H9 (cell line): ENCODE results near the gene RABGAP1L. TPM values are rescaled to one million over a fixed set of nuclear protein-coding genes. Genes with fewer than 3 reads are reported as not detected.

Source experiments
- DNase-seq: peaks from one replicate; pipeline ENCODE4 v3.0.0-alpha.2; 2017
- H2AFZ ChIP-seq: one replicate; pipeline ENCODE4 v1.6.1; 2013; ENCODE audit warnings: mild to moderate bottlenecking, low read length, control low read depth, moderate library complexity
- H2AK5ac ChIP-seq: 2 replicates; pipeline ENCODE4 v1.6.1; 2013; ENCODE audit warnings: low read length, control low read depth, mixed read lengths; ENCODE audit not compliant: insufficient read length
- H2BK120ac ChIP-seq: one replicate; pipeline ENCODE4 v1.6.1; 2013; ENCODE audit warnings: low read depth, mild to moderate bottlenecking, low read length, control low read depth, inconsistent platforms; ENCODE audit not compliant: poor library complexity, severe bottlenecking
- H2BK12ac ChIP-seq: 2 replicates; pipeline ENCODE4 v1.6.1; 2013; ENCODE audit warnings: low read length, control low read depth, mixed read lengths, low read depth; ENCODE audit not compliant: insufficient read length
- H2BK15ac ChIP-seq: 2 replicates; pipeline ENCODE4 v1.6.1; 2013; ENCODE audit warnings: low read depth, low read length, control low read depth
- H2BK20ac ChIP-seq: one replicate; pipeline ENCODE4 v1.6.1; 2013; ENCODE audit warnings: low read depth, mild to moderate bottlenecking, low read length, control low read depth, inconsistent platforms; ENCODE audit not compliant: poor library complexity, severe bottlenecking
- H2BK5ac ChIP-seq: 2 replicates; pipeline ENCODE4 v1.6.1; 2013; ENCODE audit warnings: low read length, control low read depth, mixed read lengths; ENCODE audit not compliant: insufficient read length
- H3K14ac ChIP-seq: 2 replicates; pipeline ENCODE4 v1.6.1; 2013; ENCODE audit warnings: low read length, control low read depth; ENCODE audit not compliant: insufficient read depth
- H3K18ac ChIP-seq: 2 replicates; pipeline ENCODE4 v1.6.1; 2013; ENCODE audit warnings: low read depth, mild to moderate bottlenecking, mixed read lengths, low read length, control low read depth; ENCODE audit not compliant: insufficient read length
- H3K23ac ChIP-seq: 2 replicates; pipeline ENCODE4 v1.6.1; 2013; ENCODE audit warnings: low read length, control low read depth, mixed read lengths, low read depth; ENCODE audit not compliant: insufficient read length
- H3K23me2 ChIP-seq: 2 replicates; pipeline ENCODE4 v1.6.1; 2013; ENCODE audit warnings: low read depth, mild to moderate bottlenecking, mixed read lengths, low read length, control low read depth; ENCODE audit not compliant: insufficient read length, poor library complexity, severe bottlenecking
- H3K27ac ChIP-seq: 2 replicates; pipeline ENCODE4 v1.5.1; 2013; ENCODE audit warnings: low read length, control low read depth, mixed read lengths, low read depth; ENCODE audit not compliant: insufficient read length
- H3K27me3 ChIP-seq: 2 replicates; pipeline ENCODE4 v1.6.1; 2013; ENCODE audit warnings: low read length, control low read depth, inconsistent platforms; ENCODE audit not compliant: insufficient read depth
- H3K4ac ChIP-seq: 2 replicates; pipeline ENCODE4 v1.6.1; 2013; ENCODE audit warnings: low read depth, mild to moderate bottlenecking, control low read depth, inconsistent platforms, low read length, moderate library complexity
- H3K4me1 ChIP-seq: 2 replicates; pipeline ENCODE4 v1.6.1; 2013; ENCODE audit warnings: low read length, control low read depth, inconsistent platforms; ENCODE audit not compliant: insufficient read depth
- H3K4me2 ChIP-seq: 2 replicates; pipeline ENCODE4 v1.6.1; 2013; ENCODE audit warnings: low read length, control low read depth, mixed read lengths; ENCODE audit not compliant: insufficient read length, insufficient read depth
- H3K56ac ChIP-seq: 2 replicates; pipeline ENCODE4 v1.6.1; 2013; ENCODE audit warnings: low read depth, mild to moderate bottlenecking, mixed read lengths, low read length, control low read depth; ENCODE audit not compliant: insufficient read length
- H3K79me1 ChIP-seq: 2 replicates; pipeline ENCODE4 v1.6.1; 2013; ENCODE audit warnings: low read depth, mild to moderate bottlenecking, moderate library complexity, low read length, control low read depth, inconsistent platforms; ENCODE audit not compliant: insufficient read depth, poor library complexity, severe bottlenecking
- H3K79me2 ChIP-seq: 2 replicates; pipeline ENCODE4 v1.6.1; 2013; ENCODE audit warnings: low read length, control low read depth, inconsistent platforms; ENCODE audit not compliant: insufficient read depth
- H3K9ac ChIP-seq: 2 replicates; pipeline ENCODE4 v1.6.1; 2013; ENCODE audit warnings: low read length, control low read depth, mixed read lengths; ENCODE audit not compliant: insufficient read length; ENCODE audit errors: extremely low read depth
- H3K9me3 ChIP-seq: one replicate; pipeline ENCODE4 v1.6.1; 2013; ENCODE audit warnings: low read depth, low read length, inconsistent platforms; ENCODE audit not compliant: control insufficient read depth
- H3T11ph ChIP-seq: one replicate; pipeline ENCODE4 v1.6.1; 2013; ENCODE audit warnings: mild to moderate bottlenecking, low read length, control low read depth, inconsistent platforms
- H4K20me1 ChIP-seq: one replicate; pipeline ENCODE4 v1.6.1; 2013; ENCODE audit not compliant: control insufficient read depth, insufficient read length, insufficient read depth
- H4K5ac ChIP-seq: 2 replicates; pipeline ENCODE4 v1.6.1; 2013; ENCODE audit warnings: low read depth, mild to moderate bottlenecking, mixed read lengths, low read length, control low read depth; ENCODE audit not compliant: insufficient read length
- H4K8ac ChIP-seq: replicated peaks from 2 replicates; pipeline ENCODE4 v1.6.1; 2013; ENCODE audit warnings: low read length, control low read depth, mixed read lengths, low read depth; ENCODE audit not compliant: insufficient read length
- H4K91ac ChIP-seq: 2 replicates; pipeline ENCODE4 v1.6.1; 2013; ENCODE audit warnings: low read depth, mild to moderate bottlenecking, moderate library complexity, mixed read lengths, low read length, control low read depth; ENCODE audit not compliant: insufficient read length
- H3K27ac Mint-ChIP-seq, 3 experiments: 2 replicates in 2 of 3; 3 replicates in 1 of 3; pipeline ENCODE4 v1.8.0; 2020 to 2021; ENCODE audit warnings: mixed read lengths in 3 of 3, mild to moderate bottlenecking in 1 of 3, moderate library complexity in 1 of 3
- H3K27me3 Mint-ChIP-seq: 2 replicates; pipeline ENCODE4 v1.8.0; 2021; ENCODE audit warnings: low read depth, mild to moderate bottlenecking, moderate library complexity, mixed read lengths
- H3K36me3 Mint-ChIP-seq, 3 experiments: 2 replicates in 2 of 3; 3 replicates in 1 of 3; pipeline ENCODE4 v1.8.0; 2020 to 2021; ENCODE audit warnings: low read depth in 3 of 3, mixed read lengths in 3 of 3; ENCODE audit not compliant: insufficient read depth in 1 of 3
- H3K4me1 Mint-ChIP-seq, 2 experiments: 2 replicates each; pipeline ENCODE4 v1.8.0; 2020; ENCODE audit warnings: mixed read lengths in 2 of 2
- H3K4me3 Mint-ChIP-seq, 2 experiments: 2 replicates in 1 of 2; 3 replicates in 1 of 2; pipeline ENCODE4 v1.8.0; 2020 to 2021; ENCODE audit warnings: mild to moderate bottlenecking in 2 of 2, mixed read lengths in 2 of 2, moderate library complexity in 1 of 2
- H3K9me3 Mint-ChIP-seq, 2 experiments: 2 replicates in 1 of 2; 3 replicates in 1 of 2; pipeline ENCODE4 v1.8.0; 2020; ENCODE audit warnings: mild to moderate bottlenecking in 2 of 2, mixed read lengths in 2 of 2, moderate library complexity in 1 of 2
- CTCF ChIP-seq: fragments of 200-600 bp; sonication (generic); conservative IDR thresholded peaks from 3 replicates; pipeline ENCODE4 v1.8.0; 2021; ENCODE audit warnings: antibody characterized with exemption, mild to moderate bottlenecking
- total RNA-seq: library from RNA; stranded (reverse); gene quantifications from 2 replicates; pipeline ENCODE4 v1.2.1, GENCODE V29; 2021

RABGAP1L gene
- total RNA-seq, 1 experiment from 2014 or later = 147 TPM

DNA sequence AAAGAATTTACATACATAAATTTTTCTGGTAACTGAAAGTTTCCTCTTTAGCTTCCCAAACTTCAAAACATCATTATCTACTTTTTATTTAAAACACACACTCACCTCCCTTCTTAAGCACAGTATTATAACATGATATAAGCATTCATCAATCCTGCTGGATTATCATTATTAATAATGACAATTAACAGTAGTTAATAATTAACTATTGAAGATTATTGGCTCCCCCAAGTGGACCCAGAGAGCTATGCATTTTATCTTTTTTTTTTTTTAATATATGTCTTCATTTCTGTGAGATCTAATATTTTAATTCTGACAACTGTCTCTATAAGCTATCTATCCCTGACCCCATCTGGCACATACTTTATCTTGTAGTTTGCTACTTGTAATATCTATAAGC lies 588.3 kb downstream of the RABGAP1L start:
- no peaks in the 10 kb centered on the region for H3K27me3 ChIP-seq
- H3K4me2 ChIP-seq = no peak overlapping the region
- no peak overlapping the region for H3K4ac ChIP-seq
- H2BK15ac ChIP-seq = no peak overlapping the region
- H3K56ac ChIP-seq = no peak overlapping the region
- Mint-ChIP-seq H3K9me3 (no peaks in the 10 kb centered on the region), H3K36me3 (no peaks in the 10 kb centered on the region), H3K4me1 (peaks cover 7% of the 10 kb centered on the region in 2 experiments), H3K27ac (no peak overlapping the region), H3K27me3 (no peaks in the 10 kb centered on the region; the same call in none of the 2 replicates), H3K4me3 (no peak overlapping the region)
- H2AFZ ChIP-seq = no peak overlapping the region
- H3T11ph ChIP-seq = no peak overlapping the region
- H2BK5ac ChIP-seq = no peak overlapping the region
- H4K8ac ChIP-seq = no peak overlapping the region
- H3K79me2 ChIP-seq = no peaks in the 10 kb centered on the region
- H3K23me2 ChIP-seq = no peaks in the 10 kb centered on the region
- H2BK12ac ChIP-seq = no peak overlapping the region
- no peak; the same call in 2 of the 3 replicates for TF ChIP-seq CTCF
- H3K27ac ChIP-seq = no peak overlapping the region
- H3K4me1 ChIP-seq = no peaks in the 10 kb centered on the region; the same call in 1 of the 2 replicates
- H3K9me3 ChIP-seq = no peaks in the 10 kb centered on the region
- no peak overlapping the region for H2AK5ac ChIP-seq
- no peak overlapping the region for H2BK20ac ChIP-seq
- no peak overlapping the region for H4K5ac ChIP-seq
- H3K14ac ChIP-seq = no peak overlapping the region
- H3K23ac ChIP-seq = no peak overlapping the region
- no peaks in the 10 kb centered on the region for H3K79me1 ChIP-seq
- H4K91ac ChIP-seq = no peak overlapping the region
- DNase-seq = no peak
- H2BK120ac ChIP-seq = no peak overlapping the region
- H4K20me1 ChIP-seq = no peaks in the 10 kb centered on the region
- no peak overlapping the region for H3K18ac ChIP-seq
- no peak overlapping the region for H3K9ac ChIP-seq
